Astrocyte (in vitro differentiated cells and primary cell): Measurements from ENCODE around the gene TLL1.

Experiments
- EZH2 ChIP-seq: IDR thresholded peaks from 2 replicates; pipeline ENCODE4 v1.6.1; 2012; ENCODE audit warnings: mild to moderate bottlenecking, low read length, inconsistent platforms; ENCODE audit not compliant: insufficient read depth
- TF ChIP-seq, protein P1 (sequence below): IDR thresholded peaks from 2 replicates; pipeline ENCODE4 v1.5.1; 2011; ENCODE audit warnings: low read depth, mild to moderate bottlenecking, inconsistent platforms, low read length, moderate library complexity; ENCODE audit not compliant: insufficient read depth

DNA sequence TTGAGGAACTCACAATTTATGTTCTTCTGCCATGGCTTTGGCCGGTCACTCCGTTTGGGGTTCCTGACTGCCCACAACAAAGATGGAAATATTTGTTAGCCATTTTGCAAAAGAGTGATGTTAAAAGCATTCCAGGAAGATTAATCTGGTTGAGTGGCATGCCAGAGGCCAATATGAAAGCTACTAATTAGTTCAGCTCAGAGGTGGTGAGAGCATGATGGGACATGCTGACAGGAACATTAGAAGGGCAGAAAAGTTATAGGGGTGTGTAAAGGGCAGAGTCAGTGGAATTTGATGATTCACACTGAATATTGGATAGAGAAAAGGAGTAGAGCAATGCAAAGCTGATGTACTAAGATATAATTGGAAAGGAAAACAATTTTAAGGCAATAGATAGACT lies 94.4 kb downstream of the TLL1 start:
- TF ChIP-seq, protein P1, sequence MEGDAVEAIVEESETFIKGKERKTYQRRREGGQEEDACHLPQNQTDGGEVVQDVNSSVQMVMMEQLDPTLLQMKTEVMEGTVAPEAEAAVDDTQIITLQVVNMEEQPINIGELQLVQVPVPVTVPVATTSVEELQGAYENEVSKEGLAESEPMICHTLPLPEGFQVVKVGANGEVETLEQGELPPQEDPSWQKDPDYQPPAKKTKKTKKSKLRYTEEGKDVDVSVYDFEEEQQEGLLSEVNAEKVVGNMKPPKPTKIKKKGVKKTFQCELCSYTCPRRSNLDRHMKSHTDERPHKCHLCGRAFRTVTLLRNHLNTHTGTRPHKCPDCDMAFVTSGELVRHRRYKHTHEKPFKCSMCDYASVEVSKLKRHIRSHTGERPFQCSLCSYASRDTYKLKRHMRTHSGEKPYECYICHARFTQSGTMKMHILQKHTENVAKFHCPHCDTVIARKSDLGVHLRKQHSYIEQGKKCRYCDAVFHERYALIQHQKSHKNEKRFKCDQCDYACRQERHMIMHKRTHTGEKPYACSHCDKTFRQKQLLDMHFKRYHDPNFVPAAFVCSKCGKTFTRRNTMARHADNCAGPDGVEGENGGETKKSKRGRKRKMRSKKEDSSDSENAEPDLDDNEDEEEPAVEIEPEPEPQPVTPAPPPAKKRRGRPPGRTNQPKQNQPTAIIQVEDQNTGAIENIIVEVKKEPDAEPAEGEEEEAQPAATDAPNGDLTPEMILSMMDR, result no peak
- TF ChIP-seq EZH2, result no peak
